Astrocyte (in vitro differentiated cells and primary cell): ENCODE measurements around the gene PIGT.

Experiments used
- EZH2 ChIP-seq: IDR thresholded peaks from 2 replicates; pipeline ENCODE4 v1.6.1; 2012; ENCODE audit warnings: mild to moderate bottlenecking, low read length, inconsistent platforms; ENCODE audit not compliant: insufficient read depth
- TF ChIP-seq, protein P1 (sequence below): IDR thresholded peaks from 2 replicates; pipeline ENCODE4 v1.5.1; 2011; ENCODE audit warnings: low read depth, mild to moderate bottlenecking, inconsistent platforms, low read length, moderate library complexity; ENCODE audit not compliant: insufficient read depth

- TF ChIP-seq, protein P1, sequence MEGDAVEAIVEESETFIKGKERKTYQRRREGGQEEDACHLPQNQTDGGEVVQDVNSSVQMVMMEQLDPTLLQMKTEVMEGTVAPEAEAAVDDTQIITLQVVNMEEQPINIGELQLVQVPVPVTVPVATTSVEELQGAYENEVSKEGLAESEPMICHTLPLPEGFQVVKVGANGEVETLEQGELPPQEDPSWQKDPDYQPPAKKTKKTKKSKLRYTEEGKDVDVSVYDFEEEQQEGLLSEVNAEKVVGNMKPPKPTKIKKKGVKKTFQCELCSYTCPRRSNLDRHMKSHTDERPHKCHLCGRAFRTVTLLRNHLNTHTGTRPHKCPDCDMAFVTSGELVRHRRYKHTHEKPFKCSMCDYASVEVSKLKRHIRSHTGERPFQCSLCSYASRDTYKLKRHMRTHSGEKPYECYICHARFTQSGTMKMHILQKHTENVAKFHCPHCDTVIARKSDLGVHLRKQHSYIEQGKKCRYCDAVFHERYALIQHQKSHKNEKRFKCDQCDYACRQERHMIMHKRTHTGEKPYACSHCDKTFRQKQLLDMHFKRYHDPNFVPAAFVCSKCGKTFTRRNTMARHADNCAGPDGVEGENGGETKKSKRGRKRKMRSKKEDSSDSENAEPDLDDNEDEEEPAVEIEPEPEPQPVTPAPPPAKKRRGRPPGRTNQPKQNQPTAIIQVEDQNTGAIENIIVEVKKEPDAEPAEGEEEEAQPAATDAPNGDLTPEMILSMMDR, result no peak
- TF ChIP-seq EZH2, result no peak
These were observed 20.9 kb upstream of the PIGT start for GRCh38 chr20:45395114-45395415.
